Urinary bladder (tissue), 4 donors: ENCODE results near the gene RANBP1. TPM values are rescaled to one million over a fixed set of nuclear protein-coding genes. Genes with fewer than 3 reads are reported as not detected.

Experiments used
- DNase-seq: peaks from one replicate; pipeline ENCODE4 v3.0.0-alpha.2; 2015; ENCODE audit errors: extremely low spot score
- H3K27ac ChIP-seq: one replicate; pipeline ENCODE4 v1.5.1; 2013; ENCODE audit warnings: low read depth, mild to moderate bottlenecking, moderate library complexity
- H3K36me3 ChIP-seq: one replicate; pipeline ENCODE4 v1.6.1; 2013; ENCODE audit warnings: mild to moderate bottlenecking, moderate library complexity; ENCODE audit not compliant: insufficient read depth
- H3K4me1 ChIP-seq: one replicate; pipeline ENCODE4 v1.6.1; 2013; ENCODE audit warnings: mild to moderate bottlenecking, moderate library complexity; ENCODE audit not compliant: insufficient read depth
- H3K4me3 ChIP-seq: one replicate; pipeline ENCODE4 v1.5.1; 2013; ENCODE audit warnings: low read depth, low read length
- WGBS: extraction: QIAGEN DNeasy Blood & Tissue Kit; methylation state at CpG from one replicate; pipeline ENCODE4 v1.1.7; 2013; 5-methylcytosine and 5-hydroxymethylcytosine counted together
- polyA plus RNA-seq: library from polyadenylated mRNA; stranded (reverse); fragments of 200-250 nt; gene quantifications from one replicate; pipeline ENCODE4 v1.2.3, GENCODE V29; 2013
- total RNA-seq: library from RNA; depleted of rRNA; stranded (reverse); fragments of >200 nt; gene quantifications from one replicate; pipeline ENCODE4 v1.2.3, GENCODE V29; 2014
- donor health status: healthy with polysubstance abuse.
- donor health status: healthy.

Gene RANBP1
- total and polyA plus RNA-seq, 2 donors: 91.8 to 97.2 TPM

DNA sequence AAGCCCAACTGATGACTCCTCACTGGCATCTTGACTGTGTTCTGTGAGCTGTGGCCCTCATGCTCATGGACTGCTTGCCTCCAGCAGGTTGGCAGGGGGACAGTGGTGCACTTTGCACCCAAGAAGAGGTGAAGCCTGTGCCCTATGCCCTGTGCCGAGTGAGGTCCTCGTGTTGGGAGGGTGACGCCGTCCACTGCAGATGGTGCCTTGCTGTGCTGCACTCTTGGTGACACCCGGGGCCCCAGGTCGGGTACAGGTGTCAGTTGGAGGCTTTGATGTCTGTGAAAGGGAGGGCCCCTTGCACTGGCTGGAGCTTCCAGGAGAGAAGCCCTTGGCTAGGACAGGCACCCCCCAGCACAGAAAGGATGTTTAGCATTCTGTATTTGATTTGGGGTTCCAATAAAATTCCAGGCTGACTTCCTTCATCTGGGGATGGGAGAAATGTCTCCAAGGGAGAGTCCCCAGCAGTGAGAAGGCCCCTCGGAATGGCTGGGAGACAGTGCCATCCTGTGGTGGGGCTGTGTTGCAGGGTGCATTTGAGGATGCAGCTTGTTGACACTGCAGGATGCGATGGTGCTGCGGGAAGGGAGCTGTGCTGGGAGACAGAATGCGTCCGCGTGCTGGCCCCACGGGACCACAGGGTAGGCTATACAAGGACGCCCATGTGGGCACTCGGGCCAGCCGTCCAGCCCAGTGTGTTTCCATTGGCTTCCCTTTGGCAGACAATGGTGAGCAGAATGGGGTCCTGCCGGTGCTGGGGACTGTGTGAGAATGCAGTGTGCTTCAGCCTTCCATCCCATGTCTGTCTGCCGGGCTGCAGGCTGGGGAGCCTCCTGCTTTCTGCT, 13.2 kb downstream of the RANBP1 start:
- Histone ChIP-seq H3K4me3 (no peak overlapping the region), H3K4me1 (peaks cover 4% of the 10 kb centered on the region), H3K36me3 (peaks cover 6% of the 10 kb centered on the region), H3K27ac (no peak overlapping the region)
- 34% methylated on average over 18 of the region's 18 CpGs for WGBS
- no peak for DNase-seq

DNA sequence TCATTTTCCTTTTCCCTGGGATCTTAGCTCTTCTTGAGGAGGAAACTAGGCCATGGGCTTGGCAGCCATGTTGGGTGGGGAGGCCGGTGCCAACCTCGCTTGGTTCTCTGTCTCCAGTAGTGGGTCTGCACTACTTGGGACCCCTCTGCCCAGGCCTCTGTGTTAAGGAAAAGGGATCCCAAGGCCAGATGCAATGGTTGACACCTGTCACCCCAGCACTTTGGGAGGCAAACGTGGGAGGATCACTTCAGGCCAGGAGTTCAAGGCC, 13.8 kb downstream of the RANBP1 start:
- no peak overlapping the region for H3K4me3 ChIP-seq
- H3K27ac ChIP-seq: no peak overlapping the region
- 85% methylated on average over 3 of the region's 3 CpGs for WGBS
- H3K4me1 ChIP-seq: peaks cover 4% of the 10 kb centered on the region
- H3K36me3 ChIP-seq: peaks cover 6% of the 10 kb centered on the region
- DNase-seq: no peak

DNA sequence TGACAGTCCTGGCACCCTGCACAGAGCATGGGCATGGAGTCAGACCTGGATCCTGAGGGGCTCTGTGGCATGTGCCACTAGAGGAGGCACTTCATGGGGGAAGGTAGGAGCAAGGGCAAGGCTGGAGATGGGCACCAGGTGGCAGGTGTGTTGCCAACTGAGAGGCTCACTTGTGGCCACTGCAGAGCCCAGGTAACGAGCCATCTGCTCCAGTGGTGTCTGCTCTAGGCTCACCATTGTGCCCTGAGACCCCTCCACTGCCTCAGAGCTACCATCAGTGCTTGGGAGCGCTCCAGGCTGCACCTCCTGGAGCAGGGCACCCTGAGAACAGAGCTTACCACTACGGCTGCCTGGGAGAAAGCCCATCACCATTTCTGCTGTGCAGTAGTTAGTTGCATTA, 14.4 kb downstream of the RANBP1 start:
- Histone ChIP-seq H3K4me1 (peaks cover 4% of the 10 kb centered on the region), H3K36me3 (peaks cover 6% of the 10 kb centered on the region), H3K27ac (no peak overlapping the region), H3K4me3 (no peak overlapping the region)
- no peak for DNase-seq
- WGBS: 75% methylated on average over 3 of the region's 3 CpGs

- peak; percentile 33 for DNase-seq
- 4% methylated on average over 70 of the region's 70 CpGs for WGBS
- H3K4me3 ChIP-seq: peak overlapping the region; percentile 97
- H3K4me1 ChIP-seq: peaks cover 4% of the 10 kb centered on the region
- peak overlapping the region; percentile 93 for H3K27ac ChIP-seq
- H3K36me3 ChIP-seq: peaks cover 2% of the 10 kb centered on the region
Measured at GRCh38 chr22:20130731-20131596, 15.1 kb downstream of the RANBP1 start.

DNA sequence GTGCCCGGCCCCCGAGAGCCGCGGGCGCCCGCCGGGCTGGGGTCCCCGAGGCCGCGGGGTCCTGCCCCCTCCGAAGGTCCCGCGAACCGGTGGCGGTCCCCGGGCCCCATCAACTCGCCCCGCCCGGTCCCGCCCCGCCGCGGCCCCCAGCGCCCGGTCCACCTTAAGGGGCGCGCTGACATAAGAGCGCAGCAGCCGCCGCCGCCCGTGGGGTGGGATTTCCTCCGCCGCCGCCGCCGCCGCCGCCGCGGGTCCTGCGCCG, 15.6 kb downstream of the RANBP1 start, which contains the start of gene ZDHHC8:
ZDHHC8 (plus strand) TSS at position 208 of the 262 bp plus-strand sequence. CDS start 144 bp downstream, outside the sequence.
- Histone ChIP-seq H3K36me3 (peaks cover 2% of the 10 kb centered on the region), H3K4me3 (peak within 1 kb of the TSS; percentile 97), H3K4me1 (peaks cover 4% of the 10 kb centered on the region), H3K27ac (peak within 1 kb of the TSS; percentile 93)
- DNase-seq: no peak
- WGBS: 1% methylated on average over 42 of the region's 43 CpGs

- WGBS: under 1% methylated on average over 72 of the region's 72 CpGs
- H3K36me3 ChIP-seq: peaks cover 2% of the 10 kb centered on the region
- peak overlapping the region; percentile 97 for H3K4me3 ChIP-seq
- no peak overlapping the region for H3K27ac ChIP-seq
- H3K4me1 ChIP-seq: peaks cover 4% of the 10 kb centered on the region
- DNase-seq: no peak
Measured at GRCh38 chr22:20131859-20132685, 16.2 kb downstream of the RANBP1 start.

DNA sequence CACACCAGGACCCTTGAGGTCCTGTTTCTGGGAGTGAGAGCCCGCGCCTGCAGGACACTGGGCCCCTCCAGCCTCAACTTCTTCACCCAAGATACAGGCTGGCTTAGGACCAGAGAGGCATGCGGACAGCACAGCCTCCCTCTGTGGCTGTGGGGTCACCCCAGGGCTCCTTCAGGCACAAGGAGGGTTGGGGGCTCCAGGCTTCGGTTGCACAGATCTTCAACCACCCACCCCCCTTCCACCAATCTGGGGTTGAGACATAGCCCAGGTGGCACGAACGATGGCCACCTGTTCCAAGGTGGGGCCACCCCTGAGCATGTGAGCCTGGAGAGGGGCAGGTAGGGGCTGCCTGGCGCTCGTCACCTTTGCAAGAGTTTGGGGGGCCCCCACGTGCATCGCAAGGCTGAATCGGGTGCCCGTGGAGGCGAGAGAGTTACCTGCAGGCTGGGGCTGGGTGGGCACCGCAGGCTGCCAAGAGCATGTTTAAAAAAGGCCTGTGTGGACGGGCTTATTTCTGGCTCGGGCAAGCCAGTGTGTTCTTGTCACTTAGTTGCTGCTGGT, 16.9 kb downstream of the RANBP1 start:
- H3K4me1 ChIP-seq: peaks cover 4% of the 10 kb centered on the region
- no peaks in the 10 kb centered on the region for H3K36me3 ChIP-seq
- no peak for DNase-seq
- 55% methylated on average over 16 of the region's 16 CpGs for WGBS
- peak overlapping the region; percentile 97 for H3K4me3 ChIP-seq
- H3K27ac ChIP-seq: no peak overlapping the region

- no peak for DNase-seq
- Histone ChIP-seq H3K27ac (no peak overlapping the region), H3K4me3 (no peak overlapping the region), H3K4me1 (peaks cover 4% of the 10 kb centered on the region), H3K36me3 (no peaks in the 10 kb centered on the region)
- 80% methylated on average over 12 of the region's 12 CpGs for WGBS
Measured at GRCh38 chr22:20133930-20134549, 18.1 kb downstream of the RANBP1 start.

DNA sequence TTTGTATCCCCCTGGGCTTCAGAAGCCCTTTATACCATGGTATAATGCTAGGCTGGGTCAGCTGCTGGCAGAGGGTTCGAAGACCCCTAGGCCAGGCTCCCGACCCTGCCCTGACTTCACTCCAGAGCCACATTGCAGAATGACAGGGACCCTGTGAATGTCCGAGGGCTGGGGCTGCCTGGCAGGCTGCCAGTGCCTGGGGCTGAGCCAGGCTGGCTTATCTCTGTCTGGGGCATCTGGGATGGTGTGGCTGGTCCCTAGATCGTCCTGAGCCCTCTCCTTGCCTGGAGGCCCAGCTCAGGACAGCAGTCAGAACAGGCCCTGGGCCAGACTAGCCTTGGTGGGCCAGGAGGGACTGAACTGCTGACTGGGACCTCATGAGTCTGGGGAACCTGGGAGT, 19.4 kb downstream of the RANBP1 start:
- no peak overlapping the region for H3K4me3 ChIP-seq
- WGBS: 50% methylated on average over 4 of the region's 4 CpGs
- H3K27ac ChIP-seq: no peak overlapping the region
- DNase-seq: no peak
- peaks cover 4% of the 10 kb centered on the region for H3K4me1 ChIP-seq
- no peaks in the 10 kb centered on the region for H3K36me3 ChIP-seq

DNA sequence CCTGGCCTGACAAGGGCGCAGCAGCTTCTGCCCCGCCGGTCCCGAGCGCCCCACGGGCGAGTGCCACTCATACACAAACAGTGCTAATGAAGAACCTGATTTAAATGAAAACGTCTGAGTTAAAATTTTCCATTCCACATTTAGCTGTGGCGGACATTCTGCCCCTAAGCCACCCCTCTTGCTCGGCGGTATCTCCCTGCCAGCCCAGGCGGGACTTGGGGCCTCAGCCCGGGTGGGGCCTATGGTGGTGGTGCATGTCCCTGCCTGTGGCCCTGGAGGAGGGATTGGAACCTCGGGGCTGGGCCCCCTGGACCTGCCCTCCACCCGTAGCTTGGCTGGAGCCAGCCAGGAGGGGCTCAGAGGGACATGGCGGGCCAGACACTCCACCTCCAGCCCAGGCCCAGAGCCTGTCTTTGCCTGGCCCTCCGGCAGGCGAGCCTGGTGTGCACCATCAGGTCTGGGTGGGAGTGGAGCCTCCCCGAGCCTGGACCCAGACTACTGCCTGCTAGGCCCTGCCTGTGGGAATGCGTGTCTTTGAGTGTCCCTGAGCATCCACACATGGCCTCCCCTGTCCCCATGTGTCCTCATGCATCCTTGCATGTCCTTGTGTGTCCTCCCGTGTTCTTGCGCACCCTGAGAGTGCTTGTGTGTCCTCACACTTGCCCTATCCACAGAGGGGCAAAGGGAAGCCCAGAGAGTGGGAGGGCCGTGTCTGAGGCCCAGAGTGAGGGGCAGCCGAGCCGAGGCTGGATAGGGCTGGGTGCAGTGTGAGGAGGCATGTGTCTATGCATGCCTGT, 20.1 kb downstream of the RANBP1 start:
- DNase-seq: no peak
- no peak overlapping the region for H3K4me3 ChIP-seq
- H3K36me3 ChIP-seq: no peaks in the 10 kb centered on the region
- H3K4me1 ChIP-seq: peaks cover 4% of the 10 kb centered on the region
- WGBS: 78% methylated on average over 25 of the region's 25 CpGs
- H3K27ac ChIP-seq: no peak overlapping the region

DNA sequence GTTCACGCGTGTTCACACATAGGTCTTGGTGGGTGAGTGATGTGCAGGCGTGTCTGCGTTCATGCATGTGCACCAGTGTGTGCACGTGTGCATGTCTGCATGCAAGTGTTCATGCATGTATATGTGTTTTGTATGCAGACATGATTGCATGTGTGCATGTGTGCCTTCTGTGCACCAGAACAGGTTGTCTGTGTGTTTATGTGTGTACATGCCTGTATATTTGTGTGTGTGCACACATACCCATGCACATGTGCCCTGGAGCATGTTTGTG, 20.6 kb downstream of the RANBP1 start:
- 95% methylated on average over 5 of the region's 5 CpGs for WGBS
- H3K4me3 ChIP-seq: no peak overlapping the region
- DNase-seq: no peak
- H3K4me1 ChIP-seq: peaks cover 4% of the 10 kb centered on the region
- no peaks in the 10 kb centered on the region for H3K36me3 ChIP-seq
- H3K27ac ChIP-seq: no peak overlapping the region

DNA sequence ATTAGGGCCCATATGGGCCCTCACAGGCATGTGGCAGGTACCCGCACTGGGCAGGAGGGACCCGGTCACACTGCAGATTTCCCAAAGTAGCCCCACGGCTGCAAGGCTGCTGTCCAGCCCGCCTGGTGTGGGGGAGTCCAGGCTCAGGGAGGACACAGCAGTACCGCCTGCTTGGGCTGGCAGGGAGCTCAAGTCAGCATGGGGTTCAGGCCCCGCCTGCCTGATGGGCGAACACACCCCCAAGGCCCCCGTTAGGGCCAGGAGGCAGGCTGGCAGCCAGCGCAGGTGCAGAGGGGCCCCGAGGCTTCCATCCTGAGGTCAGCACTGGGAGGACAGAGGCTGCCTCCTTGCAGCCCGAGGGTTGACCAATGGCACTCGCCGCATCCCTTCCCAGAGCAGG, 21.2 kb downstream of the RANBP1 start:
- DNase-seq: no peak
- peaks cover 4% of the 10 kb centered on the region for H3K4me1 ChIP-seq
- no peak overlapping the region for H3K4me3 ChIP-seq
- no peaks in the 10 kb centered on the region for H3K36me3 ChIP-seq
- WGBS: 82% methylated on average over 13 of the region's 13 CpGs
- H3K27ac ChIP-seq: no peak overlapping the region
